CD4-positive, alpha-beta T cell (primary cell): ENCODE measurements around the gene ENOX1. TPM values are rescaled to one million over a fixed set of nuclear protein-coding genes. Genes with fewer than 3 reads are reported as not detected.

Experiments used
- ATAC-seq: fragments of 200-7000 bp; cut with Tn5 transposase; one replicate; pipeline ENCODE4 v1.10.0; 2022; ENCODE audit warnings: mild to moderate bottlenecking; ENCODE audit not compliant: poor library complexity
- CTCF ChIA-PET: fragments of 350-600 bp; sonication (Branson Sonifier 250); formaldehyde crosslinking; loops from one replicate; lab custom pipeline; 2021; ENCODE audit warnings: antibody characterized with exemption, inconsistent platforms; lab: Charles Lee
- POLR2A ChIA-PET: fragments of 350-600 bp; sonication (Branson Sonifier 250); formaldehyde crosslinking; loops from one replicate; lab custom pipeline; 2021; ENCODE audit warnings: antibody characterized with exemption, inconsistent platforms; lab: Charles Lee
- DNase-seq, 14 experiments: peaks; one replicate each; pipeline ENCODE4 v3.0.0-alpha.2; 2013 to 2020; ENCODE audit warnings: mixed read lengths in 2 of 14
- H3K27ac ChIP-seq, 2 donors: one replicate each; pipeline versions ENCODE4 v1.5.1 to v1.7.0; 2013; ENCODE audit warnings: low read length in 2 of 2, low read depth in 1 of 2, mild to moderate bottlenecking in 1 of 2
- H3K27me3 ChIP-seq, 2 experiments: 1 replicate in 1 of 2; 2 replicates in 1 of 2; pipeline versions ENCODE4 v1.6.1 to v1.7.0; 2013; ENCODE audit warnings: low read length in 2 of 2, control low read depth in 1 of 2, mild to moderate bottlenecking in 1 of 2, moderate library complexity in 1 of 2; ENCODE audit not compliant: insufficient read depth in 2 of 2, control insufficient read depth in 1 of 2
- H3K36me3 ChIP-seq: one replicate; pipeline ENCODE4 v1.6.1; 2013; ENCODE audit warnings: low read length, control low read depth; ENCODE audit not compliant: insufficient read depth
- H3K4me1 ChIP-seq: one replicate; pipeline ENCODE4 v1.6.1; 2013; ENCODE audit warnings: low read length, control low read depth; ENCODE audit not compliant: insufficient read depth
- H3K4me3 ChIP-seq: one replicate; pipeline ENCODE4 v1.5.1; 2013; ENCODE audit warnings: mild to moderate bottlenecking, low read length, moderate library complexity
- H3K9me3 ChIP-seq, 2 experiments: 1 replicate in 1 of 2; 2 replicates in 1 of 2; pipeline versions ENCODE4 v1.6.1 to v1.7.0; 2013; ENCODE audit warnings: low read length in 2 of 2, mild to moderate bottlenecking in 2 of 2, control low read depth in 1 of 2, moderate library complexity in 1 of 2; ENCODE audit not compliant: control insufficient read depth in 1 of 2, insufficient read depth in 1 of 2
- H3K27ac Mint-ChIP-seq: one replicate; pipeline ENCODE4 v1.8.0; 2020; ENCODE audit warnings: mixed read lengths
- H3K27me3 Mint-ChIP-seq: one replicate; pipeline ENCODE4 v1.8.0; 2021; ENCODE audit warnings: mixed read lengths
- H3K36me3 Mint-ChIP-seq: one replicate; pipeline ENCODE4 v1.8.0; 2021; ENCODE audit warnings: low read depth, mixed read lengths
- H3K4me1 Mint-ChIP-seq: one replicate; pipeline ENCODE4 v1.8.0; 2021; ENCODE audit warnings: low read depth, mixed read lengths
- H3K4me3 Mint-ChIP-seq: one replicate; pipeline ENCODE4 v1.8.0; 2020; ENCODE audit warnings: mild to moderate bottlenecking, mixed read lengths
- H3K9me3 Mint-ChIP-seq: one replicate; pipeline ENCODE4 v1.8.0; 2020; ENCODE audit warnings: mixed read lengths
- CTCF ChIP-seq: fragments of 200-600 bp; IDR thresholded peaks from one replicate; pipeline ENCODE4 v1.8.0; 2022; ENCODE audit warnings: antibody characterized with exemption, mild to moderate bottlenecking
- intact Hi-C, 2 experiments: fragments of 100-400 bp; cut with DNase I in 1 of 2; cut with micrococcal nuclease in 1 of 2; formaldehyde crosslinking; loops; one replicate each; pipeline versions ENCODE4 v1.15.1 to v1.9.0; 2023 to 2025; cut with DNase I, micrococcal nuclease
- total RNA-seq, 174 experiments: library from RNA in 2 of 174; stranded (reverse) in 2 of 174; gene quantifications; one replicate each; pipeline ENCODE4 v1.2.3 and lab custom pipeline; 2021 to 2026

The ENOX1 gene
- total RNA-seq, 2 experiments from 2014 or later: not detected

- H3K27ac ChIP-seq: no peak overlapping the region
- ChIA-PET POLR2A (no interaction called here), CTCF (no interaction called here)
- H3K4me3 Mint-ChIP-seq: no peak overlapping the region
- peaks cover 0 to under 1% of the 10 kb centered on the region in 2 experiments for H3K27me3 ChIP-seq
- H3K27me3 Mint-ChIP-seq: peaks cover 12% of the 10 kb centered on the region
- no peaks in the 10 kb centered on the region for H3K36me3 Mint-ChIP-seq
- no peaks in the 10 kb centered on the region for H3K9me3 Mint-ChIP-seq
- DNase-seq (no peak), ATAC-seq (no peak)
- no peak overlapping the region for H3K27ac Mint-ChIP-seq
- no peaks in the 10 kb centered on the region for H3K9me3 ChIP-seq
- H3K36me3 ChIP-seq: no peaks in the 10 kb centered on the region
- intact Hi-C loops: no loop called here
- no peaks in the 10 kb centered on the region for H3K4me1 Mint-ChIP-seq
- H3K4me3 ChIP-seq: no peak overlapping the region
- H3K4me1 ChIP-seq: no peaks in the 10 kb centered on the region
- no peak for TF ChIP-seq CTCF
Measured at GRCh38 chr13:43725460-43725859, 61.3 kb downstream of the ENOX1 start.

GRCh38 chr13:43720780-43721397 lies 65.9 kb downstream of the ENOX1 start:
- H3K36me3 Mint-ChIP-seq: no peaks in the 10 kb centered on the region
- no peaks in the 10 kb centered on the region for H3K27me3 ChIP-seq
- no peaks in the 10 kb centered on the region for H3K4me1 Mint-ChIP-seq
- ATAC-seq (no peak), DNase-seq (no peak)
- no peak overlapping the region for H3K27ac ChIP-seq
- H3K4me3 Mint-ChIP-seq: no peak overlapping the region
- no peak for TF ChIP-seq CTCF
- no peaks in the 10 kb centered on the region for H3K9me3 Mint-ChIP-seq
- no peak overlapping the region for H3K4me3 ChIP-seq
- intact Hi-C loops: no loop called here
- no peaks in the 10 kb centered on the region for H3K36me3 ChIP-seq
- no peaks in the 10 kb centered on the region for H3K9me3 ChIP-seq
- POLR2A ChIA-PET: no interaction called here
- H3K27me3 Mint-ChIP-seq: peaks cover 25% of the 10 kb centered on the region
- CTCF ChIA-PET: no interaction called here
- H3K4me1 ChIP-seq: no peaks in the 10 kb centered on the region
- H3K27ac Mint-ChIP-seq: no peak overlapping the region

GRCh38 chr13:43698758-43699157 lies 88.0 kb downstream of the ENOX1 start:
- Histone ChIP-seq H3K27ac (no peak overlapping the region), H3K36me3 (no peaks in the 10 kb centered on the region), H3K9me3 (no peaks in the 10 kb centered on the region), H3K27me3 (no peaks in the 10 kb centered on the region), H3K4me1 (no peaks in the 10 kb centered on the region), H3K4me3 (no peak overlapping the region)
- Mint-ChIP-seq H3K36me3 (no peaks in the 10 kb centered on the region), H3K4me1 (no peaks in the 10 kb centered on the region), H3K9me3 (no peaks in the 10 kb centered on the region), H3K27ac (no peak overlapping the region), H3K4me3 (no peak overlapping the region), H3K27me3 (peaks cover 18% of the 10 kb centered on the region)
- DNase-seq (no peak), ATAC-seq (no peak)
- intact Hi-C loops: no loop called here
- no peak for TF ChIP-seq CTCF
- ChIA-PET CTCF (interaction anchor here (1.0 to 1.3 kb wide), 3 partner anchors 13 to 128 kb away, joined by 3 read pairs; no protein-coding TSS in a partner anchor), POLR2A (no interaction called here)
